ENCODE measurements around the gene PLEKHB2.

DNA sequence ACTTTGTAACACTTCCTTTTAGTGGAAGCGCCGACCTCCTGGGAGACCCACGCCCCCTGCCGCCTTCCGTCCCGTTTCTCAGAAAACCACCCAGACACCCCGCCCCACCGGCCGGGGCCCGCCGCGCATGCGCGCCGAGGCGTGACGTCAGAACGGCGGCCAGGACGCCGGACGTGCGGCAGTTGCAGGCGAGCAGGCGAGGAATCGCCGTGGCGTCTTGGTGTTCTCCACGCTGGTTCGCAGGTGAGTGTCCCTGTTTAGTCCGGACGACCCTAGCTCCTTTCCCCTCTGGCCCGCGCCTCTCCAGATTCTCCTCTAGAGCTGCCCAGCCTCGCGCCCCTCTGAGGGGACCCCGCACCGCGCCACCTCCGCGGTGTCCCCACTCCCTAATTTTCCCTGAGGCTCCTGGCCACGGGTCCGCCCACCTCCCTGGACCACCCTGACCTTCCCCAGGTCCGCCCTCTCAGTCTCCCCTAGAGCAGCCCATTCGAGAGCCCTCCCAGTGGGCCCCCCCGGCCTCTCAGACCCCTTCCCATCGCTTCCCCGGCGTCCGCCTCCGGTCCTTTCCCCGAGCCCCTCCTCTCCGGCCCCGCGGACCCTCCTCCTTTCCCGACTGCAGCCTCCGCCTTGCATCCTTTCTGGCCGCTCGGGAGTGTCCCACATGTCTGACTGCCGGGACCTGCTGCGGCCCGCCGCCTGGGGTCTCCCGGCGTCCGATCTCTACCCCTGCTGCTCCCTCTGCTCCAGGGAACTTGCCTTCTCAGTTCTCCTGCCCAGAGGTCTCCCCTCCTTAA lies at the start of gene PLEKHB2:
- TF ChIP-seq, protein P1, sequence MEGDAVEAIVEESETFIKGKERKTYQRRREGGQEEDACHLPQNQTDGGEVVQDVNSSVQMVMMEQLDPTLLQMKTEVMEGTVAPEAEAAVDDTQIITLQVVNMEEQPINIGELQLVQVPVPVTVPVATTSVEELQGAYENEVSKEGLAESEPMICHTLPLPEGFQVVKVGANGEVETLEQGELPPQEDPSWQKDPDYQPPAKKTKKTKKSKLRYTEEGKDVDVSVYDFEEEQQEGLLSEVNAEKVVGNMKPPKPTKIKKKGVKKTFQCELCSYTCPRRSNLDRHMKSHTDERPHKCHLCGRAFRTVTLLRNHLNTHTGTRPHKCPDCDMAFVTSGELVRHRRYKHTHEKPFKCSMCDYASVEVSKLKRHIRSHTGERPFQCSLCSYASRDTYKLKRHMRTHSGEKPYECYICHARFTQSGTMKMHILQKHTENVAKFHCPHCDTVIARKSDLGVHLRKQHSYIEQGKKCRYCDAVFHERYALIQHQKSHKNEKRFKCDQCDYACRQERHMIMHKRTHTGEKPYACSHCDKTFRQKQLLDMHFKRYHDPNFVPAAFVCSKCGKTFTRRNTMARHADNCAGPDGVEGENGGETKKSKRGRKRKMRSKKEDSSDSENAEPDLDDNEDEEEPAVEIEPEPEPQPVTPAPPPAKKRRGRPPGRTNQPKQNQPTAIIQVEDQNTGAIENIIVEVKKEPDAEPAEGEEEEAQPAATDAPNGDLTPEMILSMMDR (conservative IDR thresholded peaks at IDR 0.05; ENCODE audit: low read depth in 2 of 2): peak in 1 of 2 experiments; percentile 18; a peak in 1 of 4 replicates
- peak; percentile 98 for TF ChIP-seq POLR2AphosphoS5 (IDR thresholded peaks at IDR 0.05; ENCODE audit: low read depth)
- TF ChIP-seq, protein P2, sequence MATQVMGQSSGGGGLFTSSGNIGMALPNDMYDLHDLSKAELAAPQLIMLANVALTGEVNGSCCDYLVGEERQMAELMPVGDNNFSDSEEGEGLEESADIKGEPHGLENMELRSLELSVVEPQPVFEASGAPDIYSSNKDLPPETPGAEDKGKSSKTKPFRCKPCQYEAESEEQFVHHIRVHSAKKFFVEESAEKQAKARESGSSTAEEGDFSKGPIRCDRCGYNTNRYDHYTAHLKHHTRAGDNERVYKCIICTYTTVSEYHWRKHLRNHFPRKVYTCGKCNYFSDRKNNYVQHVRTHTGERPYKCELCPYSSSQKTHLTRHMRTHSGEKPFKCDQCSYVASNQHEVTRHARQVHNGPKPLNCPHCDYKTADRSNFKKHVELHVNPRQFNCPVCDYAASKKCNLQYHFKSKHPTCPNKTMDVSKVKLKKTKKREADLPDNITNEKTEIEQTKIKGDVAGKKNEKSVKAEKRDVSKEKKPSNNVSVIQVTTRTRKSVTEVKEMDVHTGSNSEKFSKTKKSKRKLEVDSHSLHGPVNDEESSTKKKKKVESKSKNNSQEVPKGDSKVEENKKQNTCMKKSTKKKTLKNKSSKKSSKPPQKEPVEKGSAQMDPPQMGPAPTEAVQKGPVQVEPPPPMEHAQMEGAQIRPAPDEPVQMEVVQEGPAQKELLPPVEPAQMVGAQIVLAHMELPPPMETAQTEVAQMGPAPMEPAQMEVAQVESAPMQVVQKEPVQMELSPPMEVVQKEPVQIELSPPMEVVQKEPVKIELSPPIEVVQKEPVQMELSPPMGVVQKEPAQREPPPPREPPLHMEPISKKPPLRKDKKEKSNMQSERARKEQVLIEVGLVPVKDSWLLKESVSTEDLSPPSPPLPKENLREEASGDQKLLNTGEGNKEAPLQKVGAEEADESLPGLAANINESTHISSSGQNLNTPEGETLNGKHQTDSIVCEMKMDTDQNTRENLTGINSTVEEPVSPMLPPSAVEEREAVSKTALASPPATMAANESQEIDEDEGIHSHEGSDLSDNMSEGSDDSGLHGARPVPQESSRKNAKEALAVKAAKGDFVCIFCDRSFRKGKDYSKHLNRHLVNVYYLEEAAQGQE (IDR thresholded peaks at IDR 0.05; ENCODE audit: unreplicated experiment): no peak
- no peak for TF ChIP-seq EZH2 (IDR thresholded peaks at IDR 0.05; ENCODE audit: low read depth, unreplicated experiment)
- TF ChIP-seq ZNF331 (CRISPR knock-in tag; IDR thresholded peaks at IDR 0.05; ENCODE audit: low read depth): no peak

Data from GM23338 (cell line).